HT-29 (cell line): ENCODE results near the gene LSS. TPM values are rescaled to one million over a fixed set of nuclear protein-coding genes. Genes with fewer than 3 reads are reported as not detected.
"Not testable (repeated sequence)": the region's sequence is repeated elsewhere in the genome, so short reads cannot be mapped to it uniquely, and the experiment has no call there.

ENCODE experiments used
- DNase-seq: peaks from one replicate; pipeline ENCODE4 v3.0.0-alpha.2; 2015; ENCODE audit warnings: low spot score
- total RNA-seq: library from RNA; depleted of rRNA; stranded (reverse); fragments of >200 nt; shearing (Covaris generic); gene quantifications from 2 replicates; pipeline ENCODE4 v1.2.3, GENCODE V29; 2014

LSS gene
- total RNA-seq, 1 experiment from 2014 or later, result 109 TPM

- not testable (repeated sequence) for DNase-seq
Measured at GRCh38 chr21:46170436-46171193, 58.0 kb downstream of the LSS start.

GRCh38 chr21:46168659-46169386 lies 59.8 kb downstream of the LSS start:
- no peak for DNase-seq

- no peak for DNase-seq
Measured at GRCh38 chr21:46168238-46168637, 60.3 kb downstream of the LSS start.

GRCh38 chr21:46165098-46165497 lies 63.5 kb downstream of the LSS start:
- DNase-seq, result no peak

GRCh38 chr21:46163380-46163779 lies 65.2 kb downstream of the LSS start:
- no peak for DNase-seq

GRCh38 chr21:46161633-46162592 lies 66.7 kb downstream of the LSS start:
- no peak for DNase-seq

- DNase-seq, result no peak
Measured at GRCh38 chr21:46160907-46161632, 67.5 kb downstream of the LSS start.

- DNase-seq, result no peak
Measured at GRCh38 chr21:46160657-46160906, 68.0 kb downstream of the LSS start.

GRCh38 chr21:46159841-46160656 lies 68.5 kb downstream of the LSS start:
- DNase-seq, result no peak

GRCh38 chr21:46159390-46159789 lies 69.2 kb downstream of the LSS start:
- no peak for DNase-seq

- DNase-seq, result no peak
Measured at GRCh38 chr21:46158666-46159300, 69.8 kb downstream of the LSS start.

- no peak for DNase-seq
Measured at GRCh38 chr21:46157987-46158451, 70.6 kb downstream of the LSS start.

GRCh38 chr21:46157396-46157986 lies 71.1 kb downstream of the LSS start:
- DNase-seq, result no peak

- no peak for DNase-seq
Measured at GRCh38 chr21:46156678-46157077, 71.9 kb downstream of the LSS start.

GRCh38 chr21:46156378-46156645 lies 72.3 kb downstream of the LSS start:
- no peak for DNase-seq

- no peak for DNase-seq
Measured at GRCh38 chr21:46155514-46156377, 72.8 kb downstream of the LSS start, which contains the start of gene FTCD. Gene FTCD (minus strand): TSS chr21:46155579. CDS start chr21:46155523, 56 bp downstream.

GRCh38 chr21:46154955-46155513 lies 73.5 kb downstream of the LSS start:
- no peak for DNase-seq

- no peak for DNase-seq
Measured at GRCh38 chr21:46154155-46154954, 74.2 kb downstream of the LSS start.
